NCI-H82 treated with DMSO at 0.1 percent for 48 hours (cell line): Measurements from ENCODE around the gene DOCK1.

Experiments used
- DNase-seq: peaks from one replicate; lab custom pipeline; 2025; ENCODE audit not compliant: unreplicated experiment; lab: John Stamatoyannopoulos, UW

DOCK1 gene

GRCh38 chr10:127033216-127034033 is 128.2 kb downstream of the DOCK1 start:
- DNase-seq, result no peak

- no peak for DNase-seq
Measured at GRCh38 chr10:127034034-127034633, 128.9 kb downstream of the DOCK1 start.

- no peak for DNase-seq
Measured at GRCh38 chr10:127034790-127035189, 129.6 kb downstream of the DOCK1 start.

- no peak for DNase-seq
Measured at GRCh38 chr10:127035827-127036226, 130.6 kb downstream of the DOCK1 start.

- no peak for DNase-seq
Measured at GRCh38 chr10:127036987-127037386, 131.8 kb downstream of the DOCK1 start.

- no peak for DNase-seq
Measured at GRCh38 chr10:127039435-127039834, 134.2 kb downstream of the DOCK1 start.

- DNase-seq, result no peak
Measured at GRCh38 chr10:127040756-127041155, 135.5 kb downstream of the DOCK1 start.

GRCh38 chr10:127041552-127041951 is 136.3 kb downstream of the DOCK1 start:
- DNase-seq, result no peak

GRCh38 chr10:127043301-127043700 is 138.1 kb downstream of the DOCK1 start:
- DNase-seq, result no peak

- no peak for DNase-seq
Measured at GRCh38 chr10:127044186-127044585, 139.0 kb downstream of the DOCK1 start.

GRCh38 chr10:127046975-127047877 is 142.0 kb downstream of the DOCK1 start:
- DNase-seq, result no peak

GRCh38 chr10:127047878-127048238 is 142.6 kb downstream of the DOCK1 start:
- DNase-seq, result no peak

- DNase-seq, result no peak
Measured at GRCh38 chr10:127048630-127049029, 143.4 kb downstream of the DOCK1 start.

GRCh38 chr10:127052001-127052400 is 146.8 kb downstream of the DOCK1 start:
- DNase-seq, result no peak

- DNase-seq, result no peak
Measured at GRCh38 chr10:127055263-127055662, 150.0 kb downstream of the DOCK1 start.

- no peak for DNase-seq
Measured at GRCh38 chr10:127059314-127059713, 154.1 kb downstream of the DOCK1 start.

GRCh38 chr10:127063762-127064161 is 158.5 kb downstream of the DOCK1 start:
- no peak for DNase-seq

GRCh38 chr10:127064474-127064873 is 159.2 kb downstream of the DOCK1 start:
- no peak for DNase-seq

GRCh38 chr10:127067542-127068194 is 162.4 kb downstream of the DOCK1 start:
- DNase-seq, result no peak

- no peak for DNase-seq
Measured at GRCh38 chr10:127068485-127068884, 163.3 kb downstream of the DOCK1 start.

GRCh38 chr10:127069436-127069835 is 164.2 kb downstream of the DOCK1 start:
- DNase-seq, result no peak
